BLaER1 (cell line): ENCODE measurements around the gene EFS.
"Not testable (repeated sequence)": the region's sequence is repeated elsewhere in the genome, so short reads cannot be mapped to it uniquely, and the experiment has no call there.

ENCODE experiments used
- H3K27ac ChIP-seq: shearing (Covaris generic); formaldehyde crosslinking; 2 replicates; pipeline ENCODE4 v1.8.1; 2022
- H3K27me3 ChIP-seq: shearing (Covaris generic); formaldehyde crosslinking; 2 replicates; pipeline ENCODE4 v1.8.1; 2022
- H3K36me3 ChIP-seq: shearing (Covaris generic); formaldehyde crosslinking; 2 replicates; pipeline ENCODE4 v1.8.1; 2022
- H3K4me1 ChIP-seq: shearing (Covaris generic); formaldehyde crosslinking; 2 replicates; pipeline ENCODE4 v1.8.1; 2022
- H3K4me2 ChIP-seq: shearing (Covaris generic); formaldehyde crosslinking; 2 replicates; pipeline ENCODE4 v1.8.1; 2022
- H3K4me3 ChIP-seq: shearing (Covaris generic); formaldehyde crosslinking; 2 replicates; pipeline ENCODE4 v1.8.1; 2022
- H3K9ac ChIP-seq: shearing (Covaris generic); formaldehyde crosslinking; 2 replicates; pipeline ENCODE4 v1.8.1; 2022
- H3K9me3 ChIP-seq: shearing (Covaris generic); formaldehyde crosslinking; 2 replicates; pipeline ENCODE4 v1.8.1; 2022
- H4K20me1 ChIP-seq: shearing (Covaris generic); formaldehyde crosslinking; 2 replicates; pipeline ENCODE4 v1.8.1; 2022
- Cebpa-rat ChIP-seq: shearing (Covaris generic); IDR thresholded peaks from 2 replicates; pipeline ENCODE4 v1.8.1; 2022

Gene EFS

DNA sequence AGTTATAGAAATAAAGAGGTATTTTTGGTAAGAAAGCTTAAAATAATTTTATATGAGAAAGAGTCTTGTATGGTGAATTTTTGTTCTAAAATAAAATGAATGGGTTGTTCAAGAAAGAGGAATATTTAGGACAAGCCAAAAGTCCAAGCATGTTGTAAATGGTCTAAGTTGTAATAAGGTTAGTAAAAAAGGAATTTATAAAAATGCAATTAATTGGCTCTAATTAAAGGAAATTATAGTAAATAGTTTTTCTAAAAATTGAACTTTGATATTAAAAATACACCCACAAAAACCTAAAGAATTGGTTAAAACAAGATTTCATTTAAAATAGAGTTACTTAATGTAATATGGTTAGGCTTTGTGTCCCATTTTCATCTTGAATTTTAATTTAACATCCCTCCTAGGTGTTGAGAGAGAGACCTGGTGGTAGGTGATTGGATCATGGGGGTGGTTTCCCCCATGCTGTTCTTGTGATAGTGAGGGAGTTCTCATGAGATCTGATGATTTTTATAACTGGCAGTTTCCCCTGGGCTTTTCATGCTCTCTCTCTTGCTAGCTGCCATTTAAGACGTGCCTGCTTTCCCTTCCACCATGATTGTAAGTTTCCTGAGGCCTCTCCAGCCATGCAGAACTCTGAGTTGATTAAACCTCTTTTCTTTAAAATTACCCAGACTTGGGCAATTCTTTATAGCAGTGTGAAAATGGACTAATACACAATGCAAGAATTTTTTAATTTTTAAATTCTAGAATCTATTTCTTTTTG is 25.3 kb downstream of the EFS start:
- Histone ChIP-seq H3K4me2 (no peak overlapping the region), H3K4me1 (no peaks in the 10 kb centered on the region), H3K9ac (no peak overlapping the region), H4K20me1 (no peaks in the 10 kb centered on the region), H3K4me3 (no peak overlapping the region), H3K9me3 (peaks cover 43% of the 10 kb centered on the region), H3K27ac (no peak overlapping the region), H3K36me3 (no peaks in the 10 kb centered on the region), H3K27me3 (no peaks in the 10 kb centered on the region)
- TF ChIP-seq Cebpa-rat: no peak

DNA sequence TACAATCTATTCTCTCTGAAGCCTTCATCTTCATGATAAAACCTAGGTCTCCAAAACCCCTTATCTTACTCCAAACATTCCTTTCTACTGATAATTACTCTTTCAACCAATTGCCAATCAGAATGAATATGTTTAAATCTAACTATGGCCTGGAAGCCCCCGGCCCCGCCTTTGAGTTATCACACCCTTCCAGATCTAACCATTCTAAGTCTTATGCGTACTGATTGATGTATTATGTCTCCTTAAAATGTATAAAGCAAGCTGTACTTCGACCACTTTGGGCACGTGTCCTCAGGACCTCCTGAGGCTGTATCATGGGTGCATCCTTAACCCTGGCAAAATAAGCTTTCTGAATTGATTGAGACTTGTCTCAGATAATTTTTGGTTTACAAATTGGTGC is 29.3 kb downstream of the EFS start:
- Histone ChIP-seq H3K27me3 (no peaks in the 10 kb centered on the region), H3K4me2 (no peak overlapping the region), H3K9me3 (peaks cover 25% of the 10 kb centered on the region), H3K36me3 (no peaks in the 10 kb centered on the region), H3K9ac (no peak overlapping the region), H3K27ac (no peak overlapping the region), H3K4me1 (no peaks in the 10 kb centered on the region), H4K20me1 (no peaks in the 10 kb centered on the region), H3K4me3 (no peak overlapping the region)
- no peak for TF ChIP-seq Cebpa-rat

DNA sequence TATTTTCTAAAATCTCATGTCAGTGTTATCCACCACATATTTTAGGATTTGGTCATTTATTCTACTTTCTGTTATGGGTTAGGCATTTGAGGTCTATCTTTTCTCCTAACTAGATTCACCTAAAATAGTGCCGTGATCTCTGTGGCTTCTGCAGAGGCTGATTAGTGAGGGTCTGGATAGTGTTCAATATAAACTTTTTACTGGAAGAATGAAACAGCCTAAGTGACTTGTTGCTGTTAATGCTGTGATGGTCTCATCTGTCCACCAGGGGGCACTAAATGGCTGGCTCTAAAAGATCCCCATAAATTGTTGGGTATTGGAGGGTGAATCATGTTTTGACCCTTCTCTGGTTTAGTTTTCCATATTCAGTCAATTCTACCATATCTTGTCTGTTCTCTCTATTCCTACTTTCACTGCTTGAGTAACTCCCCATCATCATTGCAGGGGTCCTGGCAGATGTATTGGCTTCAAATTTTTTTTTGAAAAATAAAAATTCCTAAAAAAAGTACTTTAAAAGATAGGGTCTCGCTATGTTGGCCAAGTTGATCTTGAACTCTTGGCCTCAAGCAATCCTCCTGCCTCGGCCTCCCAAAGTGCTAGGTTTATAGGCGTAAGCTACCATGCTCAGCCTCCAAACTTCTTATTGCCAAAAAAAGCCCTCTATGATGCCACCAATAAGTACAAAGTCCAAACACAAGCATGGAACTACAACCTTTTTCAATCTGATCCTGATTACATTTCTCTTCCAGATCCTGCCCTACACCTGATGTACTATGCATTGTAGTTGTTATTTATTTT is 36.8 kb downstream of the EFS start:
- H3K36me3 ChIP-seq: peaks cover 37% of the 10 kb centered on the region
- H3K4me1 ChIP-seq: peaks cover 20% of the 10 kb centered on the region
- no peak overlapping the region for H3K4me2 ChIP-seq
- TF ChIP-seq Cebpa-rat: no peak
- H3K27ac ChIP-seq: no peak overlapping the region
- peaks cover 36% of the 10 kb centered on the region for H4K20me1 ChIP-seq
- H3K27me3 ChIP-seq: no peaks in the 10 kb centered on the region
- no peak overlapping the region for H3K4me3 ChIP-seq
- H3K9me3 ChIP-seq: no peaks in the 10 kb centered on the region
- H3K9ac ChIP-seq: no peak overlapping the region

DNA sequence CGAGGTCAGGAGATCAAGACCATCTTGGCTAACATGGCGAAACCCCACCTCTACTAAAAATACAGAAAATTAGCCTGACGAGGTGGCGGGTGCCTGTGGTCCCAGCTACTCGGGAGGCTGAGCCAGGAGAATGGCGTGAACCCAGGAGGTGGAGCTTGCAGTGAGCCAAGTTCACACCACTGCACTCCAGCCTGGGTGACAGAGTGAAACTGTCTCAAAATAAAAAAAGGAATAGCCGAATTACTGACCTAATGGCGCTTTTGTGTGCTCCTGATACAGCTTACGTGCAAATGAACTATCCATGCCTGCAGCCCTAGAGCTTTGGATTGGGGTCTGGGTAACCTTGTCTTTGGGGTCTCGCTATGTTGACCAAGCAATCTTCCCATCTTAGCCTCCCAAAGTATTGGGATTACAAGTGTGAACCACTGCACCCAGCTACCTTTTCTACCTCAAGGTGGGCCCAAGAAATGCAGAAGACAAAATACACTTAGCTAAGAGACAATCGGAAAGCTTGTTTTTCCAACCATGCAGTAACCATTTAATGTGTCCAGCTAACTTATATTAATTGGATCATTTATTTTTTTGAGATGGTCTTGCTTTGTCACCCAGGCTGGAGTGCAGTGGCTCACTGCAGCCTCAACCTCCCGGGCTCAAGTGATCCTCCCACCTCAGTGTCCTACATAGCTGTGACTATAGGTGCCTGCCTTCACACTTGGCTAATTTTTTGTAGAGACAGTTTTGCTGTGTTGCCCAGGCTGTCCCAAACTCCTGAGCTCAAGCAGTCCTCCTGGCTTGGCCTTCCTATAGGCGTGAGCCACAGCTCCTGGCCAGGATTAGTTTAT is 38.3 kb downstream of the EFS start:
- TF ChIP-seq Cebpa-rat: no peak
- H3K9me3 ChIP-seq: no peaks in the 10 kb centered on the region
- no peak overlapping the region for H3K9ac ChIP-seq
- no peak overlapping the region for H3K27ac ChIP-seq
- no peaks in the 10 kb centered on the region for H3K27me3 ChIP-seq
- H3K36me3 ChIP-seq: peaks cover 40% of the 10 kb centered on the region
- no peak overlapping the region for H3K4me2 ChIP-seq
- H3K4me1 ChIP-seq: peaks cover 26% of the 10 kb centered on the region
- H4K20me1 ChIP-seq: peaks cover 48% of the 10 kb centered on the region
- no peak overlapping the region for H3K4me3 ChIP-seq

- not testable (repeated sequence) for H3K27me3 ChIP-seq, H3K27ac ChIP-seq, H3K9me3 ChIP-seq, H3K4me3 ChIP-seq, H3K9ac ChIP-seq, H3K4me2 ChIP-seq
- Histone ChIP-seq H4K20me1 (peaks cover 48% of the 10 kb centered on the region), H3K36me3 (peaks cover 40% of the 10 kb centered on the region), H3K4me1 (peaks cover 26% of the 10 kb centered on the region)
These were observed 39.2 kb downstream of the EFS start for GRCh38 chr14:23325746-23326145.

- no peak overlapping the region for H3K27ac ChIP-seq
- H3K4me1 ChIP-seq: peaks cover 34% of the 10 kb centered on the region
- H3K4me3 ChIP-seq: no peak overlapping the region
- TF ChIP-seq Cebpa-rat: no peak
- peaks cover 40% of the 10 kb centered on the region for H3K36me3 ChIP-seq
- peak overlapping the region; percentile 47; the same call in 1 of the 2 replicates for H3K9ac ChIP-seq
- H4K20me1 ChIP-seq: peaks cover 48% of the 10 kb centered on the region
- no peaks in the 10 kb centered on the region for H3K27me3 ChIP-seq
- H3K9me3 ChIP-seq: no peaks in the 10 kb centered on the region
- peak overlapping the region; percentile 91 for H3K4me2 ChIP-seq
These were observed 40.0 kb downstream of the EFS start for GRCh38 chr14:23324993-23325392.

DNA sequence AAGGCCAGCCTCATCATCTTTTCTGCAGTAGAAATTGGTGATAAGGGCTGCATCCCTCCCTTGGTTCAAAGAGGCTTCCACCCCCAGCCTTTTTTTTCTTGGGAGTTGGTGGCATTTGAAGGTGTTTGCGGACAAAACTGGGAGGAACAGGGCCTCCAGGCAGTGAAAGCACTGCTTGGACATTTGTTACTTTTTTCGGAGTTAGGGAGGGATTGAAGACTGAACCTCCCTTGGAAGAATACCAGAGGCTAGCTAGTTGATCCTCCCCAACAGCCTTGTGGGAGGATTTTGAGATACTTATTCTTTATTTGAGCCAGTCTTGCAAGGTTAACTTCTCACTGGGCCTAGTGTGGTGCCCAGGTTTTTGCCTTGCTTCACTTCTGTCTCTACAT is 40.5 kb downstream of the EFS start:
- no peak overlapping the region for H3K4me3 ChIP-seq
- peak overlapping the region; percentile 91 for H3K4me2 ChIP-seq
- no peak for TF ChIP-seq Cebpa-rat
- H3K36me3 ChIP-seq: peaks cover 40% of the 10 kb centered on the region
- H3K9me3 ChIP-seq: no peaks in the 10 kb centered on the region
- peaks cover 48% of the 10 kb centered on the region for H4K20me1 ChIP-seq
- peaks cover 36% of the 10 kb centered on the region for H3K4me1 ChIP-seq
- peak overlapping the region; percentile 47 for H3K9ac ChIP-seq
- no peaks in the 10 kb centered on the region for H3K27me3 ChIP-seq
- no peak overlapping the region for H3K27ac ChIP-seq

GRCh38 chr14:23323838-23324454 is 41.0 kb downstream of the EFS start:
- Histone ChIP-seq H3K27me3 (no peaks in the 10 kb centered on the region), H4K20me1 (peaks cover 48% of the 10 kb centered on the region), H3K4me3 (no peak overlapping the region), H3K27ac (no peak overlapping the region), H3K4me2 (peak overlapping the region; percentile 91), H3K9me3 (no peaks in the 10 kb centered on the region), H3K4me1 (peaks cover 36% of the 10 kb centered on the region), H3K36me3 (peaks cover 40% of the 10 kb centered on the region), H3K9ac (peak overlapping the region; percentile 47; the same call in 1 of the 2 replicates)
- no peak for TF ChIP-seq Cebpa-rat
